Measurements from ENCODE around the gene OXTR.

GRCh38 chr3:8738639-8739038 is 30.8 kb downstream of the OXTR start:
- TF ChIP-seq ZFX (IDR thresholded peaks at IDR 0.05; ENCODE audit: borderline replicate concordance) (no peak), CTCF (IDR thresholded peaks at IDR 0.05) (no peak)

Data from 22Rv1 (cell line).